ENCODE results near the gene LRP11. TPM values are rescaled to one million over a fixed set of nuclear protein-coding genes. Genes with fewer than 3 reads are reported as not detected.
A peak's percentile ranks its signal among the peaks of the same experiment; 100 is the strongest.

LRP11 gene
- total and polyA plus RNA-seq, 7 experiments from 2014 or later = 0.76 to 3.7 (median 1.7) TPM

DNA sequence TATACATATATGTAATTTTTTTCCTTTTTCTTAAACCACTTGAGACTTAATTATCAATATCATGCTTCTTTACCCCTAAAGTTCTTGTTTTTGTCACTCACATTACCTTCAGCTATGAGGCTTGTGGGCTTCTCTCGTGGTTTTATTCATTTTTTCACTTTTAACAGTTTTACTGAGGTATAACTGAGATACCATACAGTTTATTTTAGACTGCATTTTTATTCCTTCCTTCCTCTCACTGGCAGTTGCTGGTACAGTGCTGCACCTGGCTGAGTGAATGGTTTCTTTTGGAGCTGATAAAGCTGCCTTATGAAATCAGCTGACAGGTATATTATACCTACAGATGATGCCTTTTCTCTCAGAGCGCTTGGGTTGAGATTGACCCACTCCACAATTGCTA is 54.4 kb downstream of the LRP11 start:
- no peak for ATAC-seq
- Mint-ChIP-seq H3K9me3 (no peaks in the 10 kb centered on the region), H3K27ac (peak overlapping the region in 4 of 9 donors; percentile 9 to 59 (median 32)), H3K4me3 (no peak overlapping the region), H3K4me1 (peaks cover 0 to 18% (median 9%) of the 10 kb centered on the region in 7 donors), H3K36me3 (peaks cover 3 to 27% (median 22%) of the 10 kb centered on the region in 5 donors), H3K27me3 (no peaks in the 10 kb centered on the region)
- ChIA-PET POLR2A (no interaction called here), CTCF (no interaction called here)
- Histone ChIP-seq H3K27me3 (ENCODE audit: control insufficient read depth in 2 of 2, insufficient read depth in 2 of 2, low read length in 2 of 2) (no peaks in the 10 kb centered on the region), H3K4me3 (ENCODE audit: low read length) (no peak overlapping the region), H3K36me3 (ENCODE audit: control insufficient read depth in 2 of 3, insufficient read depth in 3 of 3, low read length in 3 of 3) (peaks cover 0 to 7% (median 0%) of the 10 kb centered on the region in 3 experiments), H3K4me1 (ENCODE audit: control insufficient read depth in 2 of 2, insufficient read depth in 2 of 2, low read length in 2 of 2) (peaks cover 0 to 4% of the 10 kb centered on the region in 2 donors), H3K9me3 (ENCODE audit: control insufficient read depth in 2 of 3, low read length in 3 of 3) (no peaks in the 10 kb centered on the region), H3K27ac (ENCODE audit: low read depth, low read length) (no peak overlapping the region)
- no peak for DNase-seq
- intact Hi-C loops (cut with micrococcal nuclease) = no loop called here

- Histone ChIP-seq H3K4me1 (ENCODE audit: control insufficient read depth in 2 of 2, insufficient read depth in 2 of 2, low read length in 2 of 2) (peaks cover 0 to 4% of the 10 kb centered on the region in 2 donors), H3K4me3 (ENCODE audit: low read length) (no peak overlapping the region), H3K36me3 (ENCODE audit: control insufficient read depth in 2 of 3, insufficient read depth in 3 of 3, low read length in 3 of 3) (peaks cover 0 to 11% (median 5%) of the 10 kb centered on the region in 3 experiments), H3K27me3 (ENCODE audit: control insufficient read depth in 2 of 2, insufficient read depth in 2 of 2, low read length in 2 of 2) (no peaks in the 10 kb centered on the region), H3K9me3 (ENCODE audit: control insufficient read depth in 2 of 3, low read length in 3 of 3) (no peaks in the 10 kb centered on the region), H3K27ac (ENCODE audit: low read depth, low read length) (no peak overlapping the region)
- peak in 1 of 9 donors; percentile 6 for DNase-seq
- ChIA-PET POLR2A (no interaction called here), CTCF (no interaction called here)
- ATAC-seq = no peak
- H3K9me3 Mint-ChIP-seq = no peaks in the 10 kb centered on the region
- peak overlapping the region in 7 of 9 donors; percentile 3 to 74 (median 14) for H3K27ac Mint-ChIP-seq
- H3K36me3 Mint-ChIP-seq = peaks cover under 1 to 25% (median 10%) of the 10 kb centered on the region in 5 donors
- intact Hi-C loops (cut with micrococcal nuclease) = no loop called here
- peaks cover 0 to 18% (median 9%) of the 10 kb centered on the region in 7 donors for H3K4me1 Mint-ChIP-seq
- H3K27me3 Mint-ChIP-seq = no peaks in the 10 kb centered on the region
- H3K4me3 Mint-ChIP-seq = no peak overlapping the region
These were observed 58.0 kb downstream of the LRP11 start for GRCh38 chr6:149806127-149806526.

DNA sequence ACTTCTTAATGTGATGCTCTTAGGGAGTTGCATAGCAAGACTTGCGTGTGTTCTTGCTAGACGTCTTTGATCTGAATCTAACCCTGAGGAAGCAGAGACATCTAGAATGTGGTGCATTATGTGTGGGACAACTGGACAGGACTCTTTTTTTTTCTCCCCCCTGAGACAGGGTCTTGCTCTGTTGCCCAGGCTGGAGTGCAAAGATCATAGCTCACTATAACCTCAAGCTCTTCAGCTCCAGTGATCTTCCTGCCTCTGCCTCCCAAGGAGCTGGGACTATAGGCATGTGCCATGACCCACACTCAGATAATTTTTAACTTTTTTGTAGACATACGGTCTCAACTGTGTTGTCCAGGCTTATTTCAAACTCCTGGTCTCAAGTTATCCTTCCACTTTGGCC is 80.6 kb downstream of the LRP11 start:
- POLR2A ChIA-PET = no interaction called here

GRCh38 chr6:149782337-149782736 is 81.8 kb downstream of the LRP11 start:
- Histone ChIP-seq H3K4me3 (ENCODE audit: low read length) (no peak overlapping the region), H3K27me3 (ENCODE audit: control insufficient read depth in 2 of 2, insufficient read depth in 2 of 2, low read length in 2 of 2) (no peaks in the 10 kb centered on the region), H3K36me3 (ENCODE audit: control insufficient read depth in 2 of 3, insufficient read depth in 3 of 3, low read length in 3 of 3) (peaks cover 0 to 10% (median under 1%) of the 10 kb centered on the region in 3 experiments), H3K4me1 (ENCODE audit: control insufficient read depth in 2 of 2, insufficient read depth in 2 of 2, low read length in 2 of 2) (no peaks in the 10 kb centered on the region), H3K9me3 (ENCODE audit: control insufficient read depth in 2 of 3, low read length in 3 of 3) (no peaks in the 10 kb centered on the region), H3K27ac (ENCODE audit: low read depth, low read length) (no peak overlapping the region)
- POLR2A ChIA-PET = interaction anchor here (0.6 kb wide), 1 partner anchor 32 kb away, joined by 4 read pairs; no protein-coding TSS in a partner anchor
- no peak for DNase-seq
- H3K4me1 Mint-ChIP-seq = peaks cover 0 to 6% (median 0%) of the 10 kb centered on the region in 7 donors
- H3K27ac Mint-ChIP-seq = no peak overlapping the region
- H3K4me3 Mint-ChIP-seq = no peak overlapping the region
- CTCF ChIA-PET = no interaction called here
- no peaks in the 10 kb centered on the region for H3K27me3 Mint-ChIP-seq
- peaks cover 4 to 25% (median 13%) of the 10 kb centered on the region in 5 donors for H3K36me3 Mint-ChIP-seq
- intact Hi-C loops (cut with micrococcal nuclease) = no loop called here
- no peaks in the 10 kb centered on the region for H3K9me3 Mint-ChIP-seq
- no peak for ATAC-seq

More for the DNA sequence above, 80.6 kb downstream of the LRP11 start:
- CTCF ChIA-PET = interaction anchor here (0.6 kb wide), 1 partner anchor 47 kb away, joined by 3 read pairs; no protein-coding TSS in a partner anchor
- Mint-ChIP-seq H3K9me3 (no peaks in the 10 kb centered on the region), H3K4me3 (no peak overlapping the region), H3K27me3 (no peaks in the 10 kb centered on the region), H3K4me1 (peaks cover 0 to 6% (median 0%) of the 10 kb centered on the region in 7 donors), H3K27ac (no peak overlapping the region), H3K36me3 (peaks cover 4 to 32% (median 16%) of the 10 kb centered on the region in 5 donors)
- Histone ChIP-seq H3K27me3 (ENCODE audit: control insufficient read depth in 2 of 2, insufficient read depth in 2 of 2, low read length in 2 of 2) (no peaks in the 10 kb centered on the region), H3K4me1 (ENCODE audit: control insufficient read depth in 2 of 2, insufficient read depth in 2 of 2, low read length in 2 of 2) (no peaks in the 10 kb centered on the region), H3K36me3 (ENCODE audit: control insufficient read depth in 2 of 3, insufficient read depth in 3 of 3, low read length in 3 of 3) (peaks cover 0 to 10% (median 0%) of the 10 kb centered on the region in 3 experiments), H3K27ac (ENCODE audit: low read depth, low read length) (no peak overlapping the region), H3K4me3 (ENCODE audit: low read length) (no peak overlapping the region), H3K9me3 (ENCODE audit: control insufficient read depth in 2 of 3, low read length in 3 of 3) (no peaks in the 10 kb centered on the region)
- no peak for ATAC-seq
- intact Hi-C loops (cut with micrococcal nuclease) = no loop called here
- no peak for DNase-seq

- no peaks in the 10 kb centered on the region for H3K9me3 ChIP-seq (ENCODE audit: control insufficient read depth in 2 of 3, low read length in 3 of 3)
- no peak overlapping the region for H3K27ac Mint-ChIP-seq
- no peaks in the 10 kb centered on the region for H3K4me1 ChIP-seq (ENCODE audit: control insufficient read depth in 2 of 2, insufficient read depth in 2 of 2, low read length in 2 of 2)
- H3K9me3 Mint-ChIP-seq = no peaks in the 10 kb centered on the region
- intact Hi-C loops (cut with micrococcal nuclease) = no loop called here
- no peak for ATAC-seq
- no peak overlapping the region for H3K4me3 Mint-ChIP-seq
- ChIA-PET CTCF (no interaction called here), POLR2A (interaction anchor here (0.6 kb wide), 1 partner anchor 32 kb away, joined by 4 read pairs; no protein-coding TSS in a partner anchor)
- H3K36me3 ChIP-seq (ENCODE audit: control insufficient read depth in 2 of 3, insufficient read depth in 3 of 3, low read length in 3 of 3) = peaks cover 0 to 10% (median 5%) of the 10 kb centered on the region in 3 experiments
- no peaks in the 10 kb centered on the region for H3K27me3 Mint-ChIP-seq
- no peaks in the 10 kb centered on the region for H3K27me3 ChIP-seq (ENCODE audit: control insufficient read depth in 2 of 2, insufficient read depth in 2 of 2, low read length in 2 of 2)
- peaks cover 4 to 25% (median 13%) of the 10 kb centered on the region in 5 donors for H3K36me3 Mint-ChIP-seq
- H3K4me1 Mint-ChIP-seq = peaks cover 0 to 6% (median 0%) of the 10 kb centered on the region in 7 donors
- no peak for DNase-seq
- no peak overlapping the region for H3K4me3 ChIP-seq (ENCODE audit: low read length)
- H3K27ac ChIP-seq (ENCODE audit: low read depth, low read length) = no peak overlapping the region
These were observed 82.4 kb downstream of the LRP11 start for GRCh38 chr6:149781715-149782114.

GRCh38 chr6:149779644-149779963 is 84.6 kb downstream of the LRP11 start:
- Histone ChIP-seq H3K27ac (ENCODE audit: low read depth, low read length) (no peak overlapping the region), H3K27me3 (ENCODE audit: control insufficient read depth in 2 of 2, insufficient read depth in 2 of 2, low read length in 2 of 2) (no peaks in the 10 kb centered on the region), H3K9me3 (ENCODE audit: control insufficient read depth in 2 of 3, low read length in 3 of 3) (no peaks in the 10 kb centered on the region), H3K4me1 (ENCODE audit: control insufficient read depth in 2 of 2, insufficient read depth in 2 of 2, low read length in 2 of 2) (no peaks in the 10 kb centered on the region), H3K4me3 (ENCODE audit: low read length) (no peak overlapping the region), H3K36me3 (ENCODE audit: control insufficient read depth in 2 of 3, insufficient read depth in 3 of 3, low read length in 3 of 3) (peaks cover 0 to 14% (median 5%) of the 10 kb centered on the region in 3 experiments)
- Mint-ChIP-seq H3K9me3 (no peaks in the 10 kb centered on the region), H3K27ac (peak overlapping the region in 1 of 9 donors; percentile 46), H3K4me1 (peaks cover 0 to 6% (median 0%) of the 10 kb centered on the region in 7 donors), H3K36me3 (peaks cover 4 to 29% (median 16%) of the 10 kb centered on the region in 5 donors), H3K27me3 (no peaks in the 10 kb centered on the region), H3K4me3 (no peak overlapping the region)
- intact Hi-C loops (cut with micrococcal nuclease) = no loop called here
- DNase-seq = no peak
- CTCF ChIA-PET = no interaction called here
- POLR2A ChIA-PET = no interaction called here
- no peak for ATAC-seq

- CTCF ChIA-PET = no interaction called here
- H3K27me3 ChIP-seq (ENCODE audit: control insufficient read depth in 2 of 2, insufficient read depth in 2 of 2, low read length in 2 of 2) = no peaks in the 10 kb centered on the region
- H3K4me1 Mint-ChIP-seq = peaks cover 0 to 5% (median 0%) of the 10 kb centered on the region in 7 donors
- H3K27ac Mint-ChIP-seq = no peak overlapping the region
- no peaks in the 10 kb centered on the region for H3K9me3 ChIP-seq (ENCODE audit: control insufficient read depth in 2 of 3, low read length in 3 of 3)
- no peak overlapping the region for H3K27ac ChIP-seq (ENCODE audit: low read depth, low read length)
- no peaks in the 10 kb centered on the region for H3K9me3 Mint-ChIP-seq
- H3K27me3 Mint-ChIP-seq = no peaks in the 10 kb centered on the region
- DNase-seq (no peak), ATAC-seq (no peak)
- intact Hi-C loops (cut with micrococcal nuclease) = no loop called here
- no peak overlapping the region for H3K4me3 ChIP-seq (ENCODE audit: low read length)
- no peak overlapping the region for H3K4me3 Mint-ChIP-seq
- POLR2A ChIA-PET = no interaction called here
- H3K36me3 Mint-ChIP-seq = peaks cover 4 to 19% (median 13%) of the 10 kb centered on the region in 5 donors
- no peaks in the 10 kb centered on the region for H3K4me1 ChIP-seq (ENCODE audit: control insufficient read depth in 2 of 2, insufficient read depth in 2 of 2, low read length in 2 of 2)
- H3K36me3 ChIP-seq (ENCODE audit: control insufficient read depth in 2 of 3, insufficient read depth in 3 of 3, low read length in 3 of 3) = peaks cover 0 to 7% (median 5%) of the 10 kb centered on the region in 3 experiments
These were observed 86.5 kb downstream of the LRP11 start for GRCh38 chr6:149777624-149778023.
